HepG2 (cell line): Measurements from ENCODE around the gene NFKB2. TPM values are rescaled to one million over a fixed set of nuclear protein-coding genes. Genes with fewer than 3 reads are reported as not detected.
A peak's percentile ranks its signal among the peaks of the same experiment; 100 is the strongest.

ENCODE experiments used
- ATF7-NPFF ChIP-seq: sonication (generic); formaldehyde crosslinking; IDR thresholded peaks from 2 replicates; pipeline ENCODE4 v1.8.1; 2023; ENCODE audit warnings: mild to moderate bottlenecking, low read depth, missing genetic modification reagents, moderate library complexity
- CEBPG ChIP-seq: IDR thresholded peaks from 2 replicates; pipeline ENCODE4 v1.6.1; 2016
- CREM ChIP-seq, 2 experiments: sonication (generic) in 1 of 2; formaldehyde crosslinking in 1 of 2; IDR thresholded peaks; 2 replicates each; pipeline versions ENCODE4 v1.4.0 to v1.6.1; 2016 to 2020; ENCODE audit warnings: antibody characterized with exemption in 1 of 2, mild to moderate bottlenecking in 1 of 2, missing genetic modification reagents in 1 of 2
- HNRNPK ChIP-seq: fragments of 200-400 bp; formaldehyde crosslinking; IDR thresholded peaks from 2 replicates; pipeline ENCODE4 v1.6.1; 2018; ENCODE audit warnings: low read length, low read depth, moderate library complexity, mild to moderate bottlenecking; ENCODE audit not compliant: poor library complexity, severe bottlenecking
- HOXA3 ChIP-seq: sonication (generic); formaldehyde crosslinking; IDR thresholded peaks from 2 replicates; pipeline ENCODE4 v1.5.0; 2020; ENCODE audit warnings: missing genetic modification reagents
- ISL2 ChIP-seq: sonication (generic); formaldehyde crosslinking; IDR thresholded peaks from 2 replicates; pipeline ENCODE4 v1.5.0; 2020; ENCODE audit warnings: missing genetic modification reagents
- KMT2A ChIP-seq: sonication (generic); formaldehyde crosslinking; IDR thresholded peaks from 2 replicates; pipeline ENCODE4 v1.4.0; 2020; ENCODE audit warnings: missing genetic modification reagents
- MTF1 ChIP-seq: sonication (generic); formaldehyde crosslinking; IDR thresholded peaks from 2 replicates; pipeline ENCODE4 v1.5.0; 2020; ENCODE audit warnings: missing genetic modification reagents
- NCOA1 ChIP-seq: sonication (generic); formaldehyde crosslinking; IDR thresholded peaks from 2 replicates; pipeline ENCODE4 v1.9.0; 2021; ENCODE audit warnings: missing genetic modification reagents
- NCOR1 ChIP-seq: fragments of 200-600 bp; sonication (generic); IDR thresholded peaks from 2 replicates; pipeline ENCODE4 v1.7.0; 2017; ENCODE audit warnings: antibody characterized with exemption, low read length, borderline replicate concordance
- POLR2A ChIP-seq, 2 experiments: IDR thresholded peaks; 2 replicates each; pipeline ENCODE4 v1.6.1; 2011; ENCODE audit warnings: low read depth in 2 of 2, low read length in 2 of 2, mild to moderate bottlenecking in 1 of 2, moderate library complexity in 1 of 2; ENCODE audit not compliant: insufficient read depth in 1 of 2
- SRY ChIP-seq: sonication (generic); formaldehyde crosslinking; IDR thresholded peaks from 2 replicates; pipeline ENCODE4 v1.8.0; 2022; ENCODE audit warnings: mild to moderate bottlenecking, missing genetic modification reagents
- THYN1 ChIP-seq: sonication (generic); formaldehyde crosslinking; IDR thresholded peaks from 2 replicates; pipeline ENCODE4 v1.8.1; 2023; ENCODE audit warnings: low read depth, mild to moderate bottlenecking, moderate library complexity, missing genetic modification reagents, borderline replicate concordance
- ZNF12 ChIP-seq: sonication (generic); formaldehyde crosslinking; IDR thresholded peaks from 2 replicates; pipeline ENCODE4 v1.5.0; 2020; ENCODE audit warnings: missing genetic modification reagents
- ZNF274 ChIP-seq: sonication (generic); formaldehyde crosslinking; IDR thresholded peaks from 2 replicates; pipeline ENCODE4 v1.5.1; 2020; ENCODE audit warnings: mild to moderate bottlenecking, missing genetic modification reagents
- ZNF3 ChIP-seq: IDR thresholded peaks from 2 replicates; pipeline ENCODE4 v1.7.0; 2017; ENCODE audit warnings: inconsistent platforms
- ZNF713 ChIP-seq: sonication (generic); formaldehyde crosslinking; IDR thresholded peaks from 2 replicates; pipeline ENCODE4 v1.4.0; 2020; ENCODE audit warnings: mild to moderate bottlenecking, missing genetic modification reagents
- ZNF720 ChIP-seq: sonication (generic); formaldehyde crosslinking; IDR thresholded peaks from 2 replicates; pipeline ENCODE4 v1.4.0; 2020; ENCODE audit warnings: missing genetic modification reagents
- ZNF777 ChIP-seq: sonication (generic); formaldehyde crosslinking; IDR thresholded peaks from 2 replicates; pipeline ENCODE4 v1.4.0; 2020; ENCODE audit warnings: missing genetic modification reagents
- ZSCAN12 ChIP-seq: sonication (generic); formaldehyde crosslinking; IDR thresholded peaks from 2 replicates; pipeline ENCODE4 v1.9.0; 2021; ENCODE audit warnings: mild to moderate bottlenecking, missing genetic modification reagents
- polyA plus RNA-seq, 8 experiments: library from polyadenylated mRNA; depleted of rRNA in 3 of 8; stranded (reverse) in 7 of 8; unstranded in 1 of 8; fragments of >200 nt; fragmentation: Illumina TruSeq in 4 of 8; extraction: Trizol in 4 of 8; gene quantifications; 2 replicates each; pipeline versions ENCODE4 v1.2.1 to v1.2.3, GENCODE V29; 2011 to 2016; ENCODE audit warnings: low read depth in 4 of 8, missing spikeins in 1 of 8, mixed read lengths in 1 of 8; ENCODE audit not compliant: insufficient read depth in 1 of 8
- total RNA-seq, 5 experiments: library from RNA; depleted of rRNA; stranded (reverse); fragments of >200 nt; fragmentation: Illumina TruSeq; extraction: Trizol; gene quantifications; 2 replicates each; pipeline ENCODE4 v1.2.3, GENCODE V29; 2016; ENCODE audit warnings: low read depth in 1 of 5
- TF ChIP-seq, protein P1 (sequence below): sonication (generic); formaldehyde crosslinking; IDR thresholded peaks from 2 replicates; pipeline ENCODE4 v1.4.0; 2020; ENCODE audit warnings: mild to moderate bottlenecking, missing genetic modification reagents, borderline replicate concordance
- TF ChIP-seq, protein P2 (sequence below): sonication (generic); formaldehyde crosslinking; IDR thresholded peaks from 2 replicates; pipeline ENCODE4 v1.5.0; 2020; ENCODE audit warnings: missing genetic modification reagents
- TF ChIP-seq, protein P3 (sequence below): sonication (generic); formaldehyde crosslinking; IDR thresholded peaks from 2 replicates; pipeline ENCODE4 v1.5.0; 2020; ENCODE audit warnings: mild to moderate bottlenecking, missing genetic modification reagents

The NFKB2 gene
- total and polyA plus RNA-seq, 2 of the 13 experiments (the other 11 are each of a cell fraction or from before 2014, with no cell fraction given): 7.7 to 12.5 TPM

DNA sequence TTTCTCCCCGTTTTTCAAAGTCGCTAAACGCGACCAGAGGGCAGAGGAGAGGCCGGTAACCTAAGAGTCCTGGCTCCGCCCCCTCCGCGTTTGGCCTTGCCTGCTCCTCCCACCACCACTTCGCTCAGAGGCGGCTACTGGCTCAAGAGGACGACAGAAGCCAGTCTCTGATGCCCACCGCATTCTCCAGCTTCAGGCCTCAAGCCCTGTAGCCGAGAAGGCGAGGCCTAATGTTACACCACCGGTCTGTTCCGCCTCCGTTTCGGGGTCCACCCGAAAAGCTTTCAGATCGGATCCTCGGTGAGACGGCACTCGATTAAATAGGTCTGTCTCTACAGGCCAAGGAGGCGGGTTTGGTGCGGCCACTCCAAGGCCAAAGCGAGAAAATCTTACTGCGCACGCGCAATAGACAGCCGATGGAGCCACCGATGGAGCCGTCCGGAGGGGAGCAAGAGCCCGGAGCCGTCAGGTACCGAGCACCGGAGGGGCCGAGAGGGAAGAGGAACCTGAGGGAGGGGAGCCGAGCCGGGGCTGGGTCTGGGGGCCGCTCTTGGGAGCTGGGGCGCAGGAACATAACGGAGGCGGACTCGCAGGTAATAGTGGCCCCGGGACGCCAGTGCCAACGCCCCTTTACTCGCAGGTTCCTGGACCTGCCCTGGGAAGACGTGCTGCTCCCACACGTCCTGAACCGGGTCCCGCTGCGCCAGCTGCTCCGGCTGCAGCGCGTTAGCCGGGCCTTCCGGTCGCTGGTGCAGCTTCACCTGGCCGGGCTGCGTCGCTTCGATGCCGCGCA lies 25.4 kb downstream of the NFKB2 start, which contains the start of gene FBXL15 (continued):
- TF ChIP-seq MTF1 (CRISPR knock-in tag) (peak; percentile 53; the same call in 1 of the 2 replicates), HNRNPK (peak; percentile 57), ZNF777 (CRISPR knock-in tag) (peak; percentile 70), ZNF12 (peak; percentile 6; the same call in 1 of the 2 replicates), ZNF274 (CRISPR knock-in tag) (0 out of 2 replicates have a peak, but pooled peaks have one; percentile 14), NCOA1 (CRISPR knock-in tag) (peak; percentile 63; the same call in 1 of the 2 replicates), ZSCAN12 (CRISPR knock-in tag) (no peak), SRY (CRISPR knock-in tag) (peak; percentile 44), CEBPG (CRISPR knock-in tag) (peak; percentile 29; the same call in 1 of the 2 replicates), ZNF713 (CRISPR knock-in tag) (no peak; the same call in 1 of the 2 replicates), ISL2 (CRISPR knock-in tag) (peak; percentile 68), NCOR1 (peak; percentile 6; the same call in 1 of the 2 replicates), THYN1 (CRISPR knock-in tag) (0 out of 2 replicates have a peak, but pooled peaks have one; percentile 82), ZNF720 (CRISPR knock-in tag) (no peak), KMT2A (CRISPR knock-in tag) (peak; percentile 86), CREM (IDR thresholded peaks at IDR 0.05) (peak; percentile 78), CREM (CRISPR knock-in tag; IDR thresholded peaks at IDR 0.05) (no peak), POLR2A (IDR thresholded peaks at IDR 0.05; ENCODE audit: insufficient read depth in 1 of 2, low read depth in 2 of 2, low read length in 2 of 2) (peak in 1 of 2 experiments; percentile 52; a peak in 2 of 4 replicates), HOXA3 (CRISPR knock-in tag) (peak; percentile 89), ATF7-NPFF (CRISPR knock-in tag) (0 out of 2 replicates have a peak, but pooled peaks have one; percentile 20), ZNF3 (CRISPR knock-in tag) (0 out of 2 replicates have a peak, but pooled peaks have one; percentile 18)
- TF ChIP-seq, protein P1, sequence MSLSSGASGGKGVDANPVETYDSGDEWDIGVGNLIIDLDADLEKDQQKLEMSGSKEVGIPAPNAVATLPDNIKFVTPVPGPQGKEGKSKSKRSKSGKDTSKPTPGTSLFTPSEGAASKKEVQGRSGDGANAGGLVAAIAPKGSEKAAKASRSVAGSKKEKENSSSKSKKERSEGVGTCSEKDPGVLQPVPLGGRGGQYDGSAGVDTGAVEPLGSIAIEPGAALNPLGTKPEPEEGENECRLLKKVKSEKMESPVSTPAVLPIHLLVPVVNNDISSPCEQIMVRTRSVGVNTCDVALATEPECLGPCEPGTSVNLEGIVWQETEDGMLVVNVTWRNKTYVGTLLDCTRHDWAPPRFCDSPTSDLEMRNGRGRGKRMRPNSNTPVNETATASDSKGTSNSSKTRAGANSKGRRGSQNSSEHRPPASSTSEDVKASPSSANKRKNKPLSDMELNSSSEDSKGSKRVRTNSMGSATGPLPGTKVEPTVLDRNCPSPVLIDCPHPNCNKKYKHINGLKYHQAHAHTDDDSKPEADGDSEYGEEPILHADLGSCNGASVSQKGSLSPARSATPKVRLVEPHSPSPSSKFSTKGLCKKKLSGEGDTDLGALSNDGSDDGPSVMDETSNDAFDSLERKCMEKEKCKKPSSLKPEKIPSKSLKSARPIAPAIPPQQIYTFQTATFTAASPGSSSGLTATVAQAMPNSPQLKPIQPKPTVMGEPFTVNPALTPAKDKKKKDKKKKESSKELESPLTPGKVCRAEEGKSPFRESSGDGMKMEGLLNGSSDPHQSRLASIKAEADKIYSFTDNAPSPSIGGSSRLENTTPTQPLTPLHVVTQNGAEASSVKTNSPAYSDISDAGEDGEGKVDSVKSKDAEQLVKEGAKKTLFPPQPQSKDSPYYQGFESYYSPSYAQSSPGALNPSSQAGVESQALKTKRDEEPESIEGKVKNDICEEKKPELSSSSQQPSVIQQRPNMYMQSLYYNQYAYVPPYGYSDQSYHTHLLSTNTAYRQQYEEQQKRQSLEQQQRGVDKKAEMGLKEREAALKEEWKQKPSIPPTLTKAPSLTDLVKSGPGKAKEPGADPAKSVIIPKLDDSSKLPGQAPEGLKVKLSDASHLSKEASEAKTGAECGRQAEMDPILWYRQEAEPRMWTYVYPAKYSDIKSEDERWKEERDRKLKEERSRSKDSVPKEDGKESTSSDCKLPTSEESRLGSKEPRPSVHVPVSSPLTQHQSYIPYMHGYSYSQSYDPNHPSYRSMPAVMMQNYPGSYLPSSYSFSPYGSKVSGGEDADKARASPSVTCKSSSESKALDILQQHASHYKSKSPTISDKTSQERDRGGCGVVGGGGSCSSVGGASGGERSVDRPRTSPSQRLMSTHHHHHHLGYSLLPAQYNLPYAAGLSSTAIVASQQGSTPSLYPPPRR (CRISPR knock-in tag): no peak; the same call in none of the 2 replicates
- TF ChIP-seq, protein P2, sequence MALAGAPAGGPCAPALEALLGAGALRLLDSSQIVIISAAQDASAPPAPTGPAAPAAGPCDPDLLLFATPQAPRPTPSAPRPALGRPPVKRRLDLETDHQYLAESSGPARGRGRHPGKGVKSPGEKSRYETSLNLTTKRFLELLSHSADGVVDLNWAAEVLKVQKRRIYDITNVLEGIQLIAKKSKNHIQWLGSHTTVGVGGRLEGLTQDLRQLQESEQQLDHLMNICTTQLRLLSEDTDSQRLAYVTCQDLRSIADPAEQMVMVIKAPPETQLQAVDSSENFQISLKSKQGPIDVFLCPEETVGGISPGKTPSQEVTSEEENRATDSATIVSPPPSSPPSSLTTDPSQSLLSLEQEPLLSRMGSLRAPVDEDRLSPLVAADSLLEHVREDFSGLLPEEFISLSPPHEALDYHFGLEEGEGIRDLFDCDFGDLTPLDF: no peak
- TF ChIP-seq, protein P3, sequence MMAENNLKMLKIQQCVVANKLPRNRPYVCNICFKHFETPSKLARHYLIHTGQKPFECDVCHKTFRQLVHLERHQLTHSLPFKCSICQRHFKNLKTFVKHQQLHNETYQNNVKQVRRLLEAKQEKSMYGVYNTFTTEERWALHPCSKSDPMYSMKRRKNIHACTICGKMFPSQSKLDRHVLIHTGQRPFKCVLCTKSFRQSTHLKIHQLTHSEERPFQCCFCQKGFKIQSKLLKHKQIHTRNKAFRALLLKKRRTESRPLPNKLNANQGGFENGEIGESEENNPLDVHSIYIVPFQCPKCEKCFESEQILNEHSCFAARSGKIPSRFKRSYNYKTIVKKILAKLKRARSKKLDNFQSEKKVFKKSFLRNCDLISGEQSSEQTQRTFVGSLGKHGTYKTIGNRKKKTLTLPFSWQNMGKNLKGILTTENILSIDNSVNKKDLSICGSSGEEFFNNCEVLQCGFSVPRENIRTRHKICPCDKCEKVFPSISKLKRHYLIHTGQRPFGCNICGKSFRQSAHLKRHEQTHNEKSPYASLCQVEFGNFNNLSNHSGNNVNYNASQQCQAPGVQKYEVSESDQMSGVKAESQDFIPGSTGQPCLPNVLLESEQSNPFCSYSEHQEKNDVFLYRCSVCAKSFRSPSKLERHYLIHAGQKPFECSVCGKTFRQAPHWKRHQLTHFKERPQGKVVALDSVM (CRISPR knock-in tag): peak; percentile 31; the same call in 1 of the 2 replicates
